ENCODE data around the gene ACVR1C.
"Not testable (repeated sequence)": the region's sequence is repeated elsewhere in the genome, so short reads cannot be mapped to it uniquely, and the experiment has no call there.

Gene ACVR1C

GRCh38 chr2:157587576-157587975, 41.1 kb downstream of the ACVR1C start:
- Histone ChIP-seq H3K27ac (ENCODE audit: insufficient read depth, low read depth, low read length, poor library complexity, severe bottlenecking) (no peak overlapping the region), H3K9me3 (ENCODE audit: control insufficient read depth, low read length) (no peaks in the 10 kb centered on the region), H3K4me3 (ENCODE audit: insufficient read depth, low read depth, low read length) (no peak overlapping the region), H3K27me3 (ENCODE audit: control insufficient read depth, insufficient read depth, low read length, poor library complexity, severe bottlenecking) (no peaks in the 10 kb centered on the region), H3K4me1 (ENCODE audit: control insufficient read depth, insufficient read depth, low read length) (no peaks in the 10 kb centered on the region), H3K36me3 (ENCODE audit: control insufficient read depth, insufficient read depth, low read length) (no peaks in the 10 kb centered on the region)
- WGBS, 2 experiments, result 86% methylated on average over 1 of the region's 1 CpG; no CpG with 5 or more reads in 1 of the 2 experiments

DNA sequence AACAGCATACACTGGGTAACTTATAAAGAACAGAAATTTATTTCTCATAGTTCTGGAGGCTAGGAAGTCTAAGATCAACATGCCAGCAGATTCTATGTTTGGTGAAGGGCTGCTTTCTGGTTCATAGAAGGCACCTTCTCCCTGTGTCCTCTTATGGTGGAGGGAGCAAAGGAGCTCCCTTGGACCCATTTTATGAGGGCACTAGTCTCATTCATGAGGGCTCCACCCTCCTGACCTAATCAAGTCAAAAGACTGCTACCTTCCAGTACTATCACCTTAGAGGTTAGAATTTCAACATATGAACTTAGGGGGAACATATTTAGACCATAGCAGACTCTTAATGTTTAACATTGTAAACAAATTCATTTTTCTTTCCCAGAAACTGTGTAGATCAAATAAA, 54.5 kb downstream of the ACVR1C start:
- H3K36me3 ChIP-seq (ENCODE audit: control insufficient read depth, insufficient read depth, low read length), result no peaks in the 10 kb centered on the region
- no peak overlapping the region for H3K4me3 ChIP-seq (ENCODE audit: insufficient read depth, low read depth, low read length)
- no peaks in the 10 kb centered on the region for H3K4me1 ChIP-seq (ENCODE audit: control insufficient read depth, insufficient read depth, low read length)
- no peaks in the 10 kb centered on the region for H3K27me3 ChIP-seq (ENCODE audit: control insufficient read depth, insufficient read depth, low read length, poor library complexity, severe bottlenecking)
- H3K9me3 ChIP-seq (ENCODE audit: control insufficient read depth, low read length), result no peaks in the 10 kb centered on the region
- no peak overlapping the region for H3K27ac ChIP-seq (ENCODE audit: insufficient read depth, low read depth, low read length, poor library complexity, severe bottlenecking)

GRCh38 chr2:157572725-157573124, 55.9 kb downstream of the ACVR1C start:
- Histone ChIP-seq H3K27me3 (ENCODE audit: control insufficient read depth, insufficient read depth, low read length, poor library complexity, severe bottlenecking) (no peaks in the 10 kb centered on the region), H3K9me3 (ENCODE audit: control insufficient read depth, low read length) (no peaks in the 10 kb centered on the region), H3K4me3 (ENCODE audit: insufficient read depth, low read depth, low read length) (no peak overlapping the region), H3K36me3 (ENCODE audit: control insufficient read depth, insufficient read depth, low read length) (no peaks in the 10 kb centered on the region), H3K4me1 (ENCODE audit: control insufficient read depth, insufficient read depth, low read length) (no peaks in the 10 kb centered on the region), H3K27ac (ENCODE audit: insufficient read depth, low read depth, low read length, poor library complexity, severe bottlenecking) (no peak overlapping the region)
- whole genome bisulfite sequencing, 2 experiments, result 88 to 91% methylated on average over 2 of the region's 2 CpGs

DNA sequence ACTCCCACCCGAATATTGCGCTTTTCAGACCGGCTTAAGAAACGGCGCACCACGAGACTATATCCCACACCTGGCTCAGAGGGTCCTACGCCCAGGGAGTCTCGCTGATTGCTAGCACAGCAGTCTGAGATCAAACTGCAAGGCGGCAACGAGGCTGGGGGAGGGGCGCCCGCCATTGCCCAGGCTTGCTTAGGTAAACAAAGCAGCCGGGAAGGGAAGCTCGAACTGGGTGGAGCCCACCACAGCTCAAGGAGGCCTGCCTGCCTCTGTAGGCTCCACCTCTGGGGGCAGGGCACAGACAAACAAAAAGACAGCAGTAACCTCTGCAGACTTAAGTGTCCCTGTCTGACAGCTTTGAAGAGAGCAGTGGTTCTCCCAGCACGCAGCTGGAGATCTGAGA, 62.0 kb downstream of the ACVR1C start:
- not testable (repeated sequence) for H3K4me3 ChIP-seq (ENCODE audit: insufficient read depth, low read depth, low read length); H3K4me1 ChIP-seq (ENCODE audit: control insufficient read depth, insufficient read depth, low read length); H3K36me3 ChIP-seq (ENCODE audit: control insufficient read depth, insufficient read depth, low read length); H3K27ac ChIP-seq (ENCODE audit: insufficient read depth, low read depth, low read length, poor library complexity, severe bottlenecking); H3K27me3 ChIP-seq (ENCODE audit: control insufficient read depth, insufficient read depth, low read length, poor library complexity, severe bottlenecking); H3K9me3 ChIP-seq (ENCODE audit: control insufficient read depth, low read length)
- 41 to 59% methylated on average over 6 to 12 of the region's 15 CpGs for WGBS, 2 experiments

- not testable (repeated sequence) for H3K4me3 ChIP-seq (ENCODE audit: insufficient read depth, low read depth, low read length); H3K27ac ChIP-seq (ENCODE audit: insufficient read depth, low read depth, low read length, poor library complexity, severe bottlenecking); H3K4me1 ChIP-seq (ENCODE audit: control insufficient read depth, insufficient read depth, low read length); H3K27me3 ChIP-seq (ENCODE audit: control insufficient read depth, insufficient read depth, low read length, poor library complexity, severe bottlenecking); H3K9me3 ChIP-seq (ENCODE audit: control insufficient read depth, low read length); H3K36me3 ChIP-seq (ENCODE audit: control insufficient read depth, insufficient read depth, low read length)
- 91 to 93% methylated on average over 10 of the region's 10 CpGs for WGBS, 2 experiments
Measured at GRCh38 chr2:157566113-157566512, 62.6 kb downstream of the ACVR1C start.

DNA sequence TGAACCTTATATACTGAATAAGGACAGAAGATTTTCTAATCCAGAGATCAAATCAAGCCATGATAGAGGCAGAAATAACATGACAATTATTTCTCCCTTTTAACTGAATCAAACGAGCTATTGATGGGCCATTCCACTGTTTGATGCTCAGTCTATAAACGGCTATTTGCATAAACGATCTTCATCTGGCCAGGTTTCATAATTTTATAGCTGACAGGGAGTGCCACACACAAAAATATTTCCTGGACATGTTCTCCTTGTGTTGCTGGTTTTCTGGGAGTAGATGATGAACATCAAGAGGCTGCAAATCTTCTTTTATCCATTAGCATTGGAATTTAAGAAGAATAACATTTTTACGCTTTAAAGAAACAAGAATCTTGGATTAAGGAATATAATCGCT, 63.1 kb downstream of the ACVR1C start:
- no peaks in the 10 kb centered on the region for H3K9me3 ChIP-seq (ENCODE audit: control insufficient read depth, low read length)
- 81 to 96% methylated on average over 3 to 4 of the region's 5 CpGs for WGBS, 2 experiments
- no peaks in the 10 kb centered on the region for H3K4me1 ChIP-seq (ENCODE audit: control insufficient read depth, insufficient read depth, low read length)
- H3K4me3 ChIP-seq (ENCODE audit: insufficient read depth, low read depth, low read length), result no peak overlapping the region
- H3K27ac ChIP-seq (ENCODE audit: insufficient read depth, low read depth, low read length, poor library complexity, severe bottlenecking), result no peak overlapping the region
- H3K27me3 ChIP-seq (ENCODE audit: control insufficient read depth, insufficient read depth, low read length, poor library complexity, severe bottlenecking), result no peaks in the 10 kb centered on the region
- H3K36me3 ChIP-seq (ENCODE audit: control insufficient read depth, insufficient read depth, low read length), result no peaks in the 10 kb centered on the region

- WGBS, 2 experiments, result 72 to 75% methylated on average over 2 of the region's 2 CpGs
Measured at GRCh38 chr2:157559890-157560289, 68.8 kb downstream of the ACVR1C start.

DNA sequence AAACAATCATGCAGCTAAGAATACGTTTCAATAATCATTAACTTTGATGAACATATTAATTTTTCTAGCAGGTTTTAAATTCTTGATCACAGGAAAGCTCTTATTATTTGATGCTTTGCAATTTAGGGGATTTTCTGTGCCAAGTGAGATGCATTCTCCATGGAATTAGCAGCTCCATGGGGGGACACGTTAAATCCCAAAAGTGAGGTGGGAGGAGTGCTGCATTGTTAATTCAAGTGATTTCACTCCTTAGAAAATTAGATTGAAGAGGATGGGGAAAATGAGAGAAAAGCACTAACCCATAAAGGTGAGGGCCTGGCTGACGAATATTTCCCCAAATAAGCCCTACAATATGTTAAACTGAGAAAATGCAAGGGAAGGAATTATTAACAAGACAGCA, 69.2 kb downstream of the ACVR1C start:
- H3K27ac ChIP-seq (ENCODE audit: insufficient read depth, low read depth, low read length, poor library complexity, severe bottlenecking), result peak overlapping the region; percentile 48
- WGBS, 2 experiments, result 11 to 44% methylated on average over 2 to 3 of the region's 3 CpGs

More at GRCh38 chr2:157559890-157560289, 68.8 kb downstream of the ACVR1C start:
- Histone ChIP-seq H3K4me1 (ENCODE audit: control insufficient read depth, insufficient read depth, low read length) (peaks cover 8% of the 10 kb centered on the region), H3K27ac (ENCODE audit: insufficient read depth, low read depth, low read length, poor library complexity, severe bottlenecking) (peak overlapping the region; percentile 48), H3K9me3 (ENCODE audit: control insufficient read depth, low read length) (no peaks in the 10 kb centered on the region), H3K27me3 (ENCODE audit: control insufficient read depth, insufficient read depth, low read length, poor library complexity, severe bottlenecking) (no peaks in the 10 kb centered on the region), H3K36me3 (ENCODE audit: control insufficient read depth, insufficient read depth, low read length) (no peaks in the 10 kb centered on the region), H3K4me3 (ENCODE audit: insufficient read depth, low read depth, low read length) (no peak overlapping the region)

DNA sequence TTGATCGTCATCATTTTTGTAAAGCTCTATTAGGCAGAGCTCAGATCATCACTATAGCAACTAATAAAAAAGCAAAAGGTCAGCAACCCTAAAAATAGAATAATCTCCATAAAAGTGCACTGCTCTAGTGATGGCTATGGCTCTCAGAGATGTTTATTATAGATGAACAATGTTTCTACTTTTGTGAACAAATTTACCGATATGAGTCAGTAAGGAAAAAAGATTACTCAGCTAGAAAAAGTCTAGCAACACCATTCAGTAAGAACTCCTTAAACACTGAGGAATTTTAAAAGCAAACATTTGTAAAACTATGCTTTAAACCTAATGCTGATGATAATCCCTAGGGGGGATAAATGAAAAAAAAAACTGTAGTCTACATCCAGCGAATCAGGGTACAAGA, 69.6 kb downstream of the ACVR1C start:
- H3K9me3 ChIP-seq (ENCODE audit: control insufficient read depth, low read length), result no peaks in the 10 kb centered on the region
- no peak overlapping the region for H3K27ac ChIP-seq (ENCODE audit: insufficient read depth, low read depth, low read length, poor library complexity, severe bottlenecking)
- no peak overlapping the region for H3K4me3 ChIP-seq (ENCODE audit: insufficient read depth, low read depth, low read length)
- H3K36me3 ChIP-seq (ENCODE audit: control insufficient read depth, insufficient read depth, low read length), result no peaks in the 10 kb centered on the region
- WGBS, 2 experiments, result 75 to 77% methylated on average over 2 to 3 of the region's 3 CpGs
- peaks cover 8% of the 10 kb centered on the region for H3K4me1 ChIP-seq (ENCODE audit: control insufficient read depth, insufficient read depth, low read length)
- no peaks in the 10 kb centered on the region for H3K27me3 ChIP-seq (ENCODE audit: control insufficient read depth, insufficient read depth, low read length, poor library complexity, severe bottlenecking)

More for the DNA sequence above, 69.2 kb downstream of the ACVR1C start:
- Histone ChIP-seq H3K4me3 (ENCODE audit: insufficient read depth, low read depth, low read length) (no peak overlapping the region), H3K4me1 (ENCODE audit: control insufficient read depth, insufficient read depth, low read length) (peaks cover 8% of the 10 kb centered on the region), H3K9me3 (ENCODE audit: control insufficient read depth, low read length) (no peaks in the 10 kb centered on the region), H3K27me3 (ENCODE audit: control insufficient read depth, insufficient read depth, low read length, poor library complexity, severe bottlenecking) (no peaks in the 10 kb centered on the region), H3K36me3 (ENCODE audit: control insufficient read depth, insufficient read depth, low read length) (no peaks in the 10 kb centered on the region)

GRCh38 chr2:157557770-157558169, 70.9 kb downstream of the ACVR1C start:
- Histone ChIP-seq H3K27me3 (ENCODE audit: control insufficient read depth, insufficient read depth, low read length, poor library complexity, severe bottlenecking) (no peaks in the 10 kb centered on the region), H3K4me3 (ENCODE audit: insufficient read depth, low read depth, low read length) (no peak overlapping the region), H3K36me3 (ENCODE audit: control insufficient read depth, insufficient read depth, low read length) (no peaks in the 10 kb centered on the region), H3K9me3 (ENCODE audit: control insufficient read depth, low read length) (no peaks in the 10 kb centered on the region), H3K4me1 (ENCODE audit: control insufficient read depth, insufficient read depth, low read length) (peaks cover 8% of the 10 kb centered on the region), H3K27ac (ENCODE audit: insufficient read depth, low read depth, low read length, poor library complexity, severe bottlenecking) (no peak overlapping the region)
- 100% methylated on average over 1 of the region's 1 CpG; no CpG with 5 or more reads in 1 of the 2 experiments for WGBS, 2 experiments

DNA sequence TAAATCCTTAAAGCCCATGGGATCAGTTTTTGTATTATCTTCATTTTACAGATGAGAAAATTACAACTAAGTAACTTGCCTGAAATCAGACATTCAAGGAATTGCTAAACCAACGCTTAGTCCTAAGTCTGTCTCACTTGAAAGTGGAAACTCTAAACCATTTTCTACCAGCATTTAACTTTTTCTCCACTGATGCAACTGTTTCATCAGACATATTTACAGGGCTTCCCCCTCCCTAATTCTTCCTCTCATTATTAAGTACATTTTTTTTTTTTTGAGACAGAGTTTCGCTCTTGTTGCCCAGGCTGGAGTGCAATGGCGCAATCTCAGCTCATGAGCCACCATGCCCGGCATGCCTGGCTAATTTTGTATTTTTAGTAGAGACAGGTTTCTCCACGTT, 88.6 kb downstream of the ACVR1C start:
- Histone ChIP-seq H3K4me3 (ENCODE audit: insufficient read depth, low read depth, low read length) (no peak overlapping the region), H3K36me3 (ENCODE audit: control insufficient read depth, insufficient read depth, low read length) (no peaks in the 10 kb centered on the region), H3K27me3 (ENCODE audit: control insufficient read depth, insufficient read depth, low read length, poor library complexity, severe bottlenecking) (no peaks in the 10 kb centered on the region), H3K4me1 (ENCODE audit: control insufficient read depth, insufficient read depth, low read length) (no peaks in the 10 kb centered on the region), H3K27ac (ENCODE audit: insufficient read depth, low read depth, low read length, poor library complexity, severe bottlenecking) (no peak overlapping the region), H3K9me3 (ENCODE audit: control insufficient read depth, low read length) (no peaks in the 10 kb centered on the region)
- 87 to 92% methylated on average over 5 of the region's 5 CpGs for WGBS, 2 experiments

All from ectodermal cell (in vitro differentiated cells).